ENCODE data around the gene KCNJ11. TPM values are rescaled to one million over a fixed set of nuclear protein-coding genes. Genes with fewer than 3 reads are reported as not detected.
A peak's percentile ranks its signal among the peaks of the same experiment; 100 is the strongest.

KCNJ11 gene
- total RNA-seq, 4 donors from 2014 or later: 0.66 to 6.5 (median 2.5) TPM; not detected in 1

- Histone ChIP-seq H3K36me3 (peaks cover 0 to 8% (median 0%) of the 10 kb centered on the region in 4 donors), H3K27me3 (peaks cover 0 to 8% (median 0%) of the 10 kb centered on the region in 4 donors), H3K4me3 (no peak overlapping the region), H3K4me1 (peaks cover 6 to 21% (median 17%) of the 10 kb centered on the region in 4 donors), H3K27ac (replicated peaks in 1 of 4) (no peak overlapping the region), H3K9me3 (no peaks in the 10 kb centered on the region)
- intact Hi-C loops (cut with DNase I): loop anchor here (1.0 to 2.0 kb wide), 2 partner anchors 120 to 145 kb away; no protein-coding TSS in a partner anchor
- WGBS: 29% methylated on average over 4 of the region's 6 CpGs
- no peak for DNase-seq (ENCODE audit: extremely low spot score)
- peak; percentile 83 to 93 (median 86) for TF ChIP-seq CTCF (IDR thresholded peaks at IDR 0.05)
- TF ChIP-seq POLR2A (IDR thresholded peaks at IDR 0.05; ENCODE audit: low read depth): no peak
Measured at GRCh38 chr11:17384002-17384511, 4.4 kb downstream of the KCNJ11 start.

- intact Hi-C loops (cut with DNase I): no loop called here
Measured at GRCh38 chr11:17383461-17383860, 5.0 kb downstream of the KCNJ11 start.

GRCh38 chr11:17382046-17382728, 6.3 kb downstream of the KCNJ11 start:
- Histone ChIP-seq H3K27me3 (no peaks in the 10 kb centered on the region), H3K27ac (replicated peaks in 1 of 4) (no peak overlapping the region), H3K9me3 (no peaks in the 10 kb centered on the region), H3K36me3 (peaks cover 0 to 24% (median 3%) of the 10 kb centered on the region in 4 donors), H3K4me1 (peaks cover 3 to 14% (median 10%) of the 10 kb centered on the region in 4 donors), H3K4me3 (no peak overlapping the region)
- TF ChIP-seq POLR2A (IDR thresholded peaks at IDR 0.05; ENCODE audit: low read depth): no peak
- no peak for TF ChIP-seq CTCF (IDR thresholded peaks at IDR 0.05)
- no peak for TF ChIP-seq POLR2AphosphoS5 (IDR thresholded peaks at IDR 0.05)
- no peak for TF ChIP-seq EP300 (IDR thresholded peaks at IDR 0.05)
- 74% methylated on average over 8 of the region's 8 CpGs for WGBS
- intact Hi-C loops (cut with DNase I): no loop called here
- DNase-seq (ENCODE audit: extremely low spot score): no peak

More at GRCh38 chr11:17383461-17383860, 5.0 kb downstream of the KCNJ11 start:
- H3K36me3 ChIP-seq: peaks cover 0 to 14% (median 0%) of the 10 kb centered on the region in 4 donors
- TF ChIP-seq POLR2AphosphoS5 (IDR thresholded peaks at IDR 0.05) (no peak), POLR2A (IDR thresholded peaks at IDR 0.05; ENCODE audit: low read depth) (no peak), CTCF (IDR thresholded peaks at IDR 0.05) (no peak), EP300 (IDR thresholded peaks at IDR 0.05) (no peak)
- no peak overlapping the region for H3K27ac ChIP-seq (replicated peaks in 1 of 4)
- no peaks in the 10 kb centered on the region for H3K9me3 ChIP-seq
- DNase-seq (ENCODE audit: extremely low spot score): no peak
- H3K4me1 ChIP-seq: peaks cover 4 to 16% (median 13%) of the 10 kb centered on the region in 4 donors
- H3K4me3 ChIP-seq: no peak overlapping the region
- WGBS: 67% methylated on average over 1 of the region's 1 CpG
- H3K27me3 ChIP-seq: peaks cover 0 to 8% (median 0%) of the 10 kb centered on the region in 4 donors

- WGBS: 78% methylated on average over 4 of the region's 4 CpGs
- peaks cover 0 to 32% (median 3%) of the 10 kb centered on the region in 4 donors for H3K36me3 ChIP-seq
- H3K4me1 ChIP-seq: peaks cover 3 to 5% (median 5%) of the 10 kb centered on the region in 4 donors
- no peak for DNase-seq (ENCODE audit: extremely low spot score)
- no peaks in the 10 kb centered on the region for H3K27me3 ChIP-seq
- H3K4me3 ChIP-seq: no peak overlapping the region
- H3K27ac ChIP-seq (replicated peaks in 1 of 4): no peak overlapping the region
- intact Hi-C loops (cut with DNase I): no loop called here
- H3K9me3 ChIP-seq: no peaks in the 10 kb centered on the region
- TF ChIP-seq POLR2AphosphoS5 (IDR thresholded peaks at IDR 0.05) (no peak), POLR2A (IDR thresholded peaks at IDR 0.05; ENCODE audit: low read depth) (no peak), CTCF (IDR thresholded peaks at IDR 0.05) (no peak), EP300 (IDR thresholded peaks at IDR 0.05) (no peak)
Measured at GRCh38 chr11:17381156-17381555, 7.3 kb downstream of the KCNJ11 start.
